ENCODE results near the gene TMOD1. TPM values are rescaled to one million over a fixed set of nuclear protein-coding genes. Genes with fewer than 3 reads are reported as not detected.

Gene TMOD1
- total and polyA plus RNA-seq, 10 of the 15 experiments (the other 5 are each of a cell fraction or from before 2014, with no cell fraction given) = 4.0 to 44.1 (median 15.4) TPM

GRCh38 chr9:97565262-97565661, 63.8 kb downstream of the TMOD1 start:
- no TSS peak for BruUV-seq (replicated peaks)
- Histone ChIP-seq H3K9me3 (replicated peaks; ENCODE audit: control insufficient read depth, insufficient read depth, low read length) (no peaks in the 10 kb centered on the region), H3K36me3 (ENCODE audit: control insufficient read depth in 2 of 2, insufficient read depth in 2 of 2, low read length in 1 of 2) (peaks cover 3 to 13% of the 10 kb centered on the region in 2 experiments; a peak in 3 of 4 replicates), H3K27me3 (replicated peaks in 1 of 2; ENCODE audit: control insufficient read depth in 2 of 2, insufficient read depth in 2 of 2, low read length in 1 of 2) (no peaks in the 10 kb centered on the region), H3K4me3 (no peak overlapping the region), H4K20me1 (ENCODE audit: control insufficient read depth, insufficient read depth) (no peaks in the 10 kb centered on the region), H3K79me2 (ENCODE audit: control insufficient read depth, insufficient read depth, low read length) (no peaks in the 10 kb centered on the region), H2AFZ (ENCODE audit: control insufficient read depth, low read depth, low read length) (no peak overlapping the region), H3K4me2 (ENCODE audit: control insufficient read depth, insufficient read depth) (no peak overlapping the region), H3K27ac (ENCODE audit: control insufficient read depth, insufficient read depth) (no peak overlapping the region), H3K9ac (ENCODE audit: control insufficient read depth, insufficient read depth, low read length) (no peak overlapping the region), H3K4me1 (ENCODE audit: control insufficient read depth, insufficient read depth, low read length) (peaks cover 8% of the 10 kb centered on the region)
- no peak for ATAC-seq
- in situ Hi-C loops (cut with MboI) = no loop called here
- intact Hi-C loops (cut with micrococcal nuclease; ENCODE audit: unreplicated experiment) = no loop called here
- RAD21 ChIA-PET (ENCODE audit: unreplicated experiment) = no interaction called here
- CTCF ChIA-PET = interaction anchor here (0.8 to 3.2 kb wide), 2 partner anchors 29 to 33 kb away, joined by 3 to 12 read pairs; no protein-coding TSS in a partner anchor
- 47% methylated on average over 5 of the region's 5 CpGs for WGBS (ENCODE audit: insufficient coverage, insufficient replicate concordance, low lambda C conversion rate, missing lambda C conversion rate)
- TF ChIP-seq KAT2A (conservative IDR thresholded peaks at IDR 0.05; ENCODE audit: control insufficient read depth, low read depth, low read length) (no peak), SMC3 (IDR thresholded peaks at IDR 0.05; ENCODE audit: borderline replicate concordance, low read length) (no peak), CEBPB (IDR thresholded peaks at IDR 0.05; ENCODE audit: borderline replicate concordance in 1 of 2, low read depth in 2 of 2, low read length in 2 of 2) (no peak), STAT3 (IDR thresholded peaks at IDR 0.05; ENCODE audit: low read depth, low read length) (no peak), JUNB (IDR thresholded peaks at IDR 0.05) (no peak), ZNF274 (IDR thresholded peaks at IDR 0.05; ENCODE audit: insufficient read depth, insufficient read length) (no peak), PAX8 (IDR thresholded peaks at IDR 0.05) (no peak), ESRRA (IDR thresholded peaks at IDR 0.05; ENCODE audit: low read length) (no peak), RBBP5 (conservative IDR thresholded peaks at IDR 0.05) (no peak), WRNIP1 (IDR thresholded peaks at IDR 0.05; ENCODE audit: borderline replicate concordance, low read depth, low read length) (no peak), BHLHE40 (IDR thresholded peaks at IDR 0.05; ENCODE audit: borderline replicate concordance in 1 of 2, low read depth in 2 of 2, low read length in 1 of 2) (no peak), MYB (IDR thresholded peaks at IDR 0.05; ENCODE audit: borderline replicate concordance, low read depth, low read length) (no peak), SPI1 (IDR thresholded peaks at IDR 0.05; ENCODE audit: borderline replicate concordance, insufficient read depth, low read depth, low read length) (no peak), ZBTB33 (IDR thresholded peaks at IDR 0.05) (no peak), GATAD2B (conservative IDR thresholded peaks at IDR 0.05; ENCODE audit: low read depth) (no peak), NFXL1 (IDR thresholded peaks at IDR 0.05; ENCODE audit: borderline replicate concordance) (no peak), MEF2B (IDR thresholded peaks at IDR 0.05; ENCODE audit: partially characterized antibody, poor library complexity, severe bottlenecking) (no peak), TARDBP (IDR thresholded peaks at IDR 0.05; ENCODE audit: borderline replicate concordance) (no peak)
- no peak for DNase-seq (ENCODE audit: low read depth, low spot score)
- POLR2A ChIA-PET = no interaction called here
- no peak for FAIRE-seq
- SMC1A ChIA-PET (ENCODE audit: uncharacterized antibody, unreplicated experiment) = no interaction called here
